Effector memory CD4-positive, alpha-beta T cell (primary cell): ENCODE data around the gene ZBTB17.

Experiments used
- DNase-seq, 3 donors: peaks; one replicate each; pipeline ENCODE4 v3.0.0-alpha.2; 2020
- H3K27ac ChIP-seq: 2 replicates; pipeline ENCODE4 v1.7.0; 2013; ENCODE audit warnings: mild to moderate bottlenecking, low read length, moderate library complexity; ENCODE audit not compliant: insufficient read depth, poor library complexity, severe bottlenecking
- H3K27me3 ChIP-seq: replicated peaks from 2 replicates; pipeline ENCODE4 v1.7.0; 2013; ENCODE audit warnings: mild to moderate bottlenecking, low read length; ENCODE audit not compliant: insufficient read depth, control insufficient read depth, poor library complexity, severe bottlenecking
- H3K36me3 ChIP-seq: 2 replicates; pipeline ENCODE4 v1.7.0; 2013; ENCODE audit warnings: mild to moderate bottlenecking, low read length, moderate library complexity; ENCODE audit not compliant: control insufficient read depth, insufficient read depth
- H3K4me1 ChIP-seq: 2 replicates; pipeline ENCODE4 v1.7.0; 2013; ENCODE audit warnings: low read length, mild to moderate bottlenecking; ENCODE audit not compliant: control insufficient read depth, insufficient read depth, poor library complexity, severe bottlenecking
- H3K4me3 ChIP-seq: 2 replicates; pipeline ENCODE4 v1.7.0; 2013; ENCODE audit warnings: low read length, low read depth, mild to moderate bottlenecking; ENCODE audit not compliant: insufficient read depth, poor library complexity, severe bottlenecking
- H3K9me3 ChIP-seq: 2 replicates; pipeline ENCODE4 v1.7.0; 2013; ENCODE audit warnings: mild to moderate bottlenecking, low read length, moderate library complexity; ENCODE audit not compliant: control insufficient read depth

The ZBTB17 gene

GRCh38 chr1:15997637-15998280, 21.9 kb upstream of the ZBTB17 start:
- no peaks in the 10 kb centered on the region for H3K9me3 ChIP-seq
- H3K27ac ChIP-seq, result no peak overlapping the region
- no peaks in the 10 kb centered on the region for H3K4me1 ChIP-seq
- H3K36me3 ChIP-seq, result no peaks in the 10 kb centered on the region
- H3K4me3 ChIP-seq, result no peak overlapping the region
- H3K27me3 ChIP-seq, result no peaks in the 10 kb centered on the region
- DNase-seq, result no peak

GRCh38 chr1:15997076-15997585, 21.2 kb upstream of the ZBTB17 start:
- no peaks in the 10 kb centered on the region for H3K9me3 ChIP-seq
- no peak overlapping the region for H3K4me3 ChIP-seq
- no peaks in the 10 kb centered on the region for H3K4me1 ChIP-seq
- H3K27ac ChIP-seq, result no peak overlapping the region
- no peak for DNase-seq
- no peaks in the 10 kb centered on the region for H3K36me3 ChIP-seq
- H3K27me3 ChIP-seq, result no peaks in the 10 kb centered on the region

- peak in 1 of 3 donors; percentile 15 for DNase-seq
- Histone ChIP-seq H3K4me3 (no peak overlapping the region), H3K27ac (no peak overlapping the region), H3K36me3 (no peaks in the 10 kb centered on the region), H3K27me3 (no peaks in the 10 kb centered on the region), H3K9me3 (no peaks in the 10 kb centered on the region), H3K4me1 (no peaks in the 10 kb centered on the region)
Measured at GRCh38 chr1:15994590-15995351, 18.9 kb upstream of the ZBTB17 start.

- Histone ChIP-seq H3K36me3 (no peaks in the 10 kb centered on the region), H3K27me3 (no peaks in the 10 kb centered on the region), H3K27ac (no peak overlapping the region), H3K4me1 (no peaks in the 10 kb centered on the region), H3K9me3 (no peaks in the 10 kb centered on the region), H3K4me3 (no peak overlapping the region)
- no peak for DNase-seq
Measured at GRCh38 chr1:15994081-15994480, 18.2 kb upstream of the ZBTB17 start.

GRCh38 chr1:15993666-15994065, 17.8 kb upstream of the ZBTB17 start:
- Histone ChIP-seq H3K36me3 (no peaks in the 10 kb centered on the region), H3K4me3 (no peak overlapping the region), H3K27ac (no peak overlapping the region), H3K4me1 (no peaks in the 10 kb centered on the region), H3K27me3 (no peaks in the 10 kb centered on the region), H3K9me3 (no peaks in the 10 kb centered on the region)
- no peak for DNase-seq

GRCh38 chr1:15992582-15993500, 16.9 kb upstream of the ZBTB17 start:
- no peaks in the 10 kb centered on the region for H3K4me1 ChIP-seq
- DNase-seq, result no peak
- no peaks in the 10 kb centered on the region for H3K36me3 ChIP-seq
- no peak overlapping the region for H3K4me3 ChIP-seq
- no peaks in the 10 kb centered on the region for H3K27me3 ChIP-seq
- no peaks in the 10 kb centered on the region for H3K9me3 ChIP-seq
- H3K27ac ChIP-seq, result no peak overlapping the region

GRCh38 chr1:15992187-15992553, 16.3 kb upstream of the ZBTB17 start:
- no peak overlapping the region for H3K4me3 ChIP-seq
- no peak overlapping the region for H3K27ac ChIP-seq
- no peak for DNase-seq
- no peaks in the 10 kb centered on the region for H3K9me3 ChIP-seq
- H3K4me1 ChIP-seq, result no peaks in the 10 kb centered on the region
- no peaks in the 10 kb centered on the region for H3K27me3 ChIP-seq
- H3K36me3 ChIP-seq, result no peaks in the 10 kb centered on the region

GRCh38 chr1:15991427-15992186, 15.7 kb upstream of the ZBTB17 start:
- Histone ChIP-seq H3K27ac (no peak overlapping the region), H3K4me1 (no peaks in the 10 kb centered on the region), H3K27me3 (no peaks in the 10 kb centered on the region), H3K4me3 (no peak overlapping the region), H3K36me3 (no peaks in the 10 kb centered on the region), H3K9me3 (no peaks in the 10 kb centered on the region)
- no peak for DNase-seq

GRCh38 chr1:15989776-15990175, 13.9 kb upstream of the ZBTB17 start:
- DNase-seq, result no peak
- Histone ChIP-seq H3K4me3 (no peak overlapping the region), H3K27me3 (no peaks in the 10 kb centered on the region), H3K36me3 (no peaks in the 10 kb centered on the region), H3K27ac (no peak overlapping the region), H3K4me1 (no peaks in the 10 kb centered on the region), H3K9me3 (no peaks in the 10 kb centered on the region)
